ENCODE results near the gene CPLX3. TPM values are rescaled to one million over a fixed set of nuclear protein-coding genes. Genes with fewer than 3 reads are reported as not detected.

Gene CPLX3
- total RNA-seq, 3 donors from 2014 or later = 0.66 TPM; not detected in 2

DNA sequence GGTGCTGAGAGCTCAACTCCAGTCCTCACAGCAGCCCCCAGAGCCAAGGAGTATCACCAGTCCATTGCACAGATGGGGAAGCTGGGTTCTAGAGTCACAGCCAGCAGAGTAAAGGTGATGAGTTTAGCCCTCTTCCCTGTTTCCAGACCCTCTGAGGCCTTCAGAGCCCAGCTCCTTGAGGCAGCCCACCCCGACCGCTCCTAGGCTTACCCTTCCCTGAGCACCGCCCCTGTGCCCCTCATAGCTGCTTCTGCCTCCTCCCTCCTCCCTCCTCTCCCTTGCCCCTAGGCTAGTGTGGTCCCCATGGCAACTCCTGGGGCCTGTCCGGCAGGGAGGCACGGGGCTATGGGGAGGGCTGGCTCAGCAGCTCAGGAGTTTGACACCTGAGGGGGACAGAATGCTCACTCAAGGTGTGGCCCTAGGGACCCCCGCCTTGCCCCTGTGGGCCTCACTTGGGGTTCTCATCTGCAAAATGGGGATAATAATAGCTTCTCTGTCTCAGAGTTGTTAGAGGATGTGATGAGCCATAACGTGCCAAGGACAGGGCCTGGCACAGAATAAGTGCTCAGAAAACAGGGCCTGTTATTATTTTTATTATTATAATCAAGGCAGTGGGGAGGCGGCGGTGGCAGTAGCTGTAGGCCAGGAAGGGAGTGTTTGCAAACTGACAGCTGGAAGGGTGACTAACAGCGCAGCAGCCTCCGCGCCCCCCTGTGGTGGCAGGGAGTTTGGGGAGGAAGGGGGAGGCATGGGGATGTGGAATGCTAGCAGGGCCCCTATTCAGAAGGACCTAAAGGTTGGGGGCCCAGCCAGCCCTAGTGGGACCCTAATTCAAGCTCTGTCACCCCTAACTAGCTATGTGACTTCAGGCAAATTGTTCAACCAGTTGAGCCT lies 33.0 kb upstream of the CPLX3 start:
- DNase-seq (ENCODE audit: low spot score in 2 of 2) = no peak
- intact Hi-C loops (cut with DNase I; ENCODE audit: low total_unique reads) = no loop called here
- no peaks in the 10 kb centered on the region for H3K36me3 ChIP-seq
- no peaks in the 10 kb centered on the region for H3K9me3 ChIP-seq
- H3K4me1 ChIP-seq = peaks cover 17% of the 10 kb centered on the region in 2 donors
- no peak overlapping the region for H3K27ac ChIP-seq
- H3K27me3 ChIP-seq = no peaks in the 10 kb centered on the region
- no peak overlapping the region for H3K4me3 ChIP-seq
- TF ChIP-seq POLR2A (IDR thresholded peaks at IDR 0.05) (no peak), POLR2AphosphoS5 (IDR thresholded peaks at IDR 0.05) (no peak)
- TF ChIP-seq, protein P1, sequence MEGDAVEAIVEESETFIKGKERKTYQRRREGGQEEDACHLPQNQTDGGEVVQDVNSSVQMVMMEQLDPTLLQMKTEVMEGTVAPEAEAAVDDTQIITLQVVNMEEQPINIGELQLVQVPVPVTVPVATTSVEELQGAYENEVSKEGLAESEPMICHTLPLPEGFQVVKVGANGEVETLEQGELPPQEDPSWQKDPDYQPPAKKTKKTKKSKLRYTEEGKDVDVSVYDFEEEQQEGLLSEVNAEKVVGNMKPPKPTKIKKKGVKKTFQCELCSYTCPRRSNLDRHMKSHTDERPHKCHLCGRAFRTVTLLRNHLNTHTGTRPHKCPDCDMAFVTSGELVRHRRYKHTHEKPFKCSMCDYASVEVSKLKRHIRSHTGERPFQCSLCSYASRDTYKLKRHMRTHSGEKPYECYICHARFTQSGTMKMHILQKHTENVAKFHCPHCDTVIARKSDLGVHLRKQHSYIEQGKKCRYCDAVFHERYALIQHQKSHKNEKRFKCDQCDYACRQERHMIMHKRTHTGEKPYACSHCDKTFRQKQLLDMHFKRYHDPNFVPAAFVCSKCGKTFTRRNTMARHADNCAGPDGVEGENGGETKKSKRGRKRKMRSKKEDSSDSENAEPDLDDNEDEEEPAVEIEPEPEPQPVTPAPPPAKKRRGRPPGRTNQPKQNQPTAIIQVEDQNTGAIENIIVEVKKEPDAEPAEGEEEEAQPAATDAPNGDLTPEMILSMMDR (IDR thresholded peaks at IDR 0.05) = no peak

DNA sequence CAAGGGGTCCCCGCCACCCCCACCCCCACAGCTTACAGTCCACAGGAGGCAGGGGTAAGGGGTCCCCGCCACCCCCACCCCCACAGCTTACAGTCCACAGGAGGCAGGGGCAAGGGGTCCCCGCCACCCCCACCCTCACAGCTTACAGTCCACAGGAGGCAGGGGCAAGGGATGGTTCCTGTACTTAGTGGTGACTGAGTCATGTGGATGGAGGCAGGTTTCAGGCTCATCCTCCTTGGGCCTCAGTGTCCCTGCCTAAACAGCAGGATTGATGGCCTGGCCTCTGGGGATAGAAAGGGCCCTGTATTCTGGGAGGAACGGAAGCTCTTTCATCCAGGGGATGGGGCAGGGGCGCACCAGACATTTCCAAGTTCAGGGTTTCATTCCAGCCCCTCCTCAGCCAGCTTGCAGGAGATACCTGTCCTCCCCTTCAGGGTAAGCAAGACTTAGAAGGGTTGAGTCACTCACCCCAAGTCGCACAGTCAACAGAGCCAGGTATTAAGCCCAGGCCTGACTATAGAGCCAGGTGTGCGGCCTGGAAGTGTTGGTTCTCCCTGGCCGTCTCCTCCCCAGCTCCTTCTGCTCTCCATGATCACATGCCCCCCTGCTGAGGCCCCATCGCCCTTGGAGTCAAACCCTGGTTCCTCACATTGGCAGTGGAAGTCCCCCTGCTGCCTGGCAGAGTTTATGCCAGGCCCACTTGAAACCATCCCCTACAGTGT lies 32.0 kb upstream of the CPLX3 start:
- H3K36me3 ChIP-seq = no peaks in the 10 kb centered on the region
- no peaks in the 10 kb centered on the region for H3K9me3 ChIP-seq
- no peak for DNase-seq (ENCODE audit: low spot score in 2 of 2)
- H3K4me1 ChIP-seq = peaks cover 12 to 20% of the 10 kb centered on the region in 2 donors
- no peak overlapping the region for H3K27ac ChIP-seq
- H3K4me3 ChIP-seq = no peak overlapping the region
- intact Hi-C loops (cut with DNase I; ENCODE audit: low total_unique reads) = no loop called here
- TF ChIP-seq POLR2A (IDR thresholded peaks at IDR 0.05) (no peak), POLR2AphosphoS5 (IDR thresholded peaks at IDR 0.05) (no peak)
- TF ChIP-seq, protein P1 (IDR thresholded peaks at IDR 0.05) = no peak
- no peaks in the 10 kb centered on the region for H3K27me3 ChIP-seq

DNA sequence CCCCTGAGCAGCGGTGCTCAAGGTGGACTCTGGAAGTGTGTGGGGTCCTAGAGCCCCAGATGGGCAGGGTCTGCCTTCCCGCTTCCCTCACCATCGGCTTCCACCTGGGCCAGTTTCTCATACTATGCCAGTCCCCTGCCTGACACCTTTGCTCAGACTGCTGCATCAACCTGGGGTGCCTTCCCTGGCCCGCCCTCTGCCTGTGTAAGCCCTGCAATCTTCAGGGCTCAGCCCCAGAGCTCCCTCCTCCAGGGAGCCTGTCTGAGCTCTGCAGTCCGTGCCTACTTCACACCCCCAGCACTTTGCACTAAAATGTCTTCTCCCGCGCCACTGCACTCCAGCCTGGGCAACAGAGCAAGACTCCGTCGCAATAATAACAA lies 31.5 kb upstream of the CPLX3 start:
- Histone ChIP-seq H3K36me3 (no peaks in the 10 kb centered on the region), H3K9me3 (no peaks in the 10 kb centered on the region), H3K27ac (no peak overlapping the region), H3K4me1 (peaks cover 9 to 20% of the 10 kb centered on the region in 2 donors), H3K4me3 (no peak overlapping the region), H3K27me3 (no peaks in the 10 kb centered on the region)
- intact Hi-C loops (cut with DNase I; ENCODE audit: low total_unique reads) = no loop called here
- TF ChIP-seq POLR2AphosphoS5 (IDR thresholded peaks at IDR 0.05) (no peak), POLR2A (IDR thresholded peaks at IDR 0.05) (no peak)
- TF ChIP-seq, protein P1 (IDR thresholded peaks at IDR 0.05) = no peak
- no peak for DNase-seq (ENCODE audit: low spot score in 2 of 2)

DNA sequence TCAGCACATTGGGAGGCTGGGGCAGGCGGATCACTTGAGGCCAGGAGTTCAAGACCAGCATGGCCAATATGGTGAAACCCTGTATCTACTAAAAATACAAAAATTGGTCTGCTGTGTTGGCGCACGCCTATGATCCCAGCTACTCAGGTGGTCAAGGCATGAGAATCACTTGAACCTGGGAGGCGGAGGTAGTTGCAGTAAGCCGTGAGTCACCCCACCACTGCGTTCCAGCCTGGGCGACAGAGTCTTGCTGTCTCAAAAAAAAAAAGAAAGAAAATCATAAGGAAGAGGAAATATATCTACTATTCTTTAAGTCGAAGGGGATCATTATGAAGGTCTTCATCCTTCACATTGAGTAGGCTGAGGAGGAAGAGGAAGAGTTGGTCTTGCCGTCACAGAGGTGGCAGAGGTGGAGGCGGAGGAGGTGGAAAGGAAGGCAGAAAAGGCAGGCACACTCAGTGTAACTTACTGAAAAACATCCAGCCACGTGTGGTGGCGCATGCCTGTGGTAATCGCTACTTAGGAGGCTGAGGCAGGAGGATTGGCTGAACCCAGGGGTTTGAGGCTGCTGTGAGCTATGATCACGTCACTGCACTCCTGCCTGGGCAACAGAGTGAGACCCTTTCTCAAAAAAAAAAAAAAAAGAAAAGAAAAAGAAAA lies 30.3 kb upstream of the CPLX3 start:
- H3K36me3 ChIP-seq = no peaks in the 10 kb centered on the region
- DNase-seq (ENCODE audit: low spot score in 2 of 2) = no peak
- intact Hi-C loops (cut with DNase I; ENCODE audit: low total_unique reads) = no loop called here
- peaks cover 4 to 19% of the 10 kb centered on the region in 2 donors for H3K4me1 ChIP-seq
- H3K9me3 ChIP-seq = no peaks in the 10 kb centered on the region
- TF ChIP-seq, protein P1 (IDR thresholded peaks at IDR 0.05) = no peak
- TF ChIP-seq POLR2A (IDR thresholded peaks at IDR 0.05) = no peak
- no peak for TF ChIP-seq POLR2AphosphoS5 (IDR thresholded peaks at IDR 0.05)
- no peaks in the 10 kb centered on the region for H3K27me3 ChIP-seq
- H3K4me3 ChIP-seq = no peak overlapping the region
- no peak overlapping the region for H3K27ac ChIP-seq

All from breast epithelium (tissue), 4 donors.